NCI-H69 (cell line): ENCODE measurements around the gene SMIM26.
A peak's percentile ranks its signal among the peaks of the same experiment; 100 is the strongest.

ENCODE experiments used
- DNase-seq: peaks from one replicate; lab custom pipeline; 2025; lab: John Stamatoyannopoulos, UW

Gene SMIM26

DNA sequence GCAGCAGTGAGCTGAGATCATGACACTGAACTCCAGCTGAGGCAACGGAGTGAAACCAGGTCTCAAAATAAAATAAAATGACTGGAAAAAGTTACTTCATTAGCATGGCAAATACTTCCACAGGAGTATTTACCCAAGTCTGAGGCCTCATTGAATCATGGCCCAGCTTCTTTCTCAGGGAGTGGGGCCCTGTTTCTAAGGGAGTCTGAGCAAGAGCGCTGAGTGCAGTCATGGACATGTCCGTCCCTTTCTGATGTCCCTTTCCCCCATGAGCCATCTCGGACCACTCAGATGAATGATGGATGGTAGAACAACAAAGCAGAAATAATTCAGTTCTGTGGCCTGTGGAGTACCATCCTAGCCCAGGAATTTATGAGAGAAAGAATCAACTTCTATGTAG lies 12.8 kb downstream of the SMIM26 start:
- DNase-seq = no peak

DNA sequence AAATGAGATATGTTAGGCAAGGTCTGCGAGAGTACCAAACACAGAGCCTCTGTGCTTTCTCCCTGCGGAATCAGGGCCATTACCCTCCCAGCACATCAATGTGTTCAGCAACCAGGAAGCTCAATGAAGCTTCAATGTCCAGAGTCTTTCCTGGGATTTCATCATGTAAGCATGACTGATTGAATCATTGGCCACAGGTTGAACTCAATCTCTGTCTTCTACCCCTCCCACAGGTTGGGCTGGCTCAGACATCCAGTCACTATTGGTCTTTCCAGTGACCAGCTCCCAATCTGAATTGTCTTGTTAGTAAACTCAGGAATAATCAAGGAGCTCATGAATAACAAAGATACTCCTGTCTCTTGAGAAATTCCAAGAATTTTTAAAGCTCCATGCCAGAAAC lies 17.9 kb downstream of the SMIM26 start:
- peak; percentile 57 for DNase-seq

DNA sequence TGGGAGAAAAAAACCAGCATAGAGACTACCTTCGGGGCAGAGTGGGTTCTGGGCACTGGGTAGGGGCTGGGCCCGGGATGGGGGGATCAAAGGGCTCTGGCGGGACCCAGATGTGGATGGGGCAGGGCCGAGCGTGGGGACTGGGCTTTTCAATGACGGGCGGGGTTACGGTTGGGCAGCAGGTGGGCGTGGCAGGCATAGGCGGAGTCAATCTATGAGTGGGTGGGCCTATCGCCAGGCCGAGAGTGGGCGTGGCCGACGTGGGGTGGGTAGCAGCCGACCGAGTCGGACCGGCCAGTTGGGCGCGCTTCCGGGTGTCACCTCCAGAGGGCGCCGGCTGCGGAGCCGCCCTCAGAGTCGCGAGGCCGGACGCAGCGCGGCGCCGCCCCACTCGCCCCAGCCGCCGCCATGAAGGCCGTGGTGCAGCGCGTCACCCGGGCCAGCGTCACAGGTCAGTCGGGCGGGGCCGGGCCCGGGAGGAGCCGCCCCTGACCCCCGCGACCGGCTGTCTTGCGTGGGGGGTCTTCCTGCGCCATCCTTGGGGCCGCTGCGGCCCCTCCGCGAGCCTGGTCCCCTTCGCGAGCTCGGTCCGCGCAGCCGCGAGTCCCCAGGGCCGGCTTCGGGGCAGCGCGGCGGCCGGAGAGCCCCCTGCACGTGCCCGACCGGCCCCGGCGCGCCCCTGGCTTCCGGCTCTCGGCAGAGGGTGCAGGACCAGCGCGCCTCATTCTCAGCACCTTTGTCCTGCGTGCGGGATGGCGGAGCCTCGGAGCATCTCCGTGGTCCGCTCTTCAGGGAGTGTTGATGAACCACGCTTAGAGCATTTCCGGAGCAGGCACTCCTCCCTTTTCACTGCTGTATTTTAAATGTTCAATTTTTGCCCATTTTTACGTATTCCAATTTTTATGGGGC lies 20.7 kb downstream of the SMIM26 start, which contains the start of gene DTD1:
DTD1 (plus strand) TSS at position 390 of the 909 bp plus-strand sequence; CDS start at position 409, 19 bp downstream.
- peak; percentile 95 for DNase-seq

DNA sequence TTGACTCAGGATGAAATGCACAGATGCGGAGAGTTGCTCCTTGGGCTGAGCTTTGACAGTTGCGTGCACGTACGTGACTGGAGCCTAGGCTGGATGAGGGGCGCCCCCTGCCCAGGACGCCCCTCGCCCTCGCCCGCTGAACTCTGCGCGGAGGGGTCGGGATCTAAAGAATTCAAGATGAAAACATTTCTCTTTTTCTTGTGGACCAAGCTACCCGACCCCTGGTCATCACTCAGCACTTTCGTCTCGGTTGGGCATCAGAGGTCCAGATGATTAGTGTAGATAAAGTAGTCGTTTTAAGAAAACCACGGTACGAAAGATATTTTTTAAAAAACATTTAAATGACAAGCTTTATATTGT lies 21.3 kb downstream of the SMIM26 start:
- no peak for DNase-seq

DNA sequence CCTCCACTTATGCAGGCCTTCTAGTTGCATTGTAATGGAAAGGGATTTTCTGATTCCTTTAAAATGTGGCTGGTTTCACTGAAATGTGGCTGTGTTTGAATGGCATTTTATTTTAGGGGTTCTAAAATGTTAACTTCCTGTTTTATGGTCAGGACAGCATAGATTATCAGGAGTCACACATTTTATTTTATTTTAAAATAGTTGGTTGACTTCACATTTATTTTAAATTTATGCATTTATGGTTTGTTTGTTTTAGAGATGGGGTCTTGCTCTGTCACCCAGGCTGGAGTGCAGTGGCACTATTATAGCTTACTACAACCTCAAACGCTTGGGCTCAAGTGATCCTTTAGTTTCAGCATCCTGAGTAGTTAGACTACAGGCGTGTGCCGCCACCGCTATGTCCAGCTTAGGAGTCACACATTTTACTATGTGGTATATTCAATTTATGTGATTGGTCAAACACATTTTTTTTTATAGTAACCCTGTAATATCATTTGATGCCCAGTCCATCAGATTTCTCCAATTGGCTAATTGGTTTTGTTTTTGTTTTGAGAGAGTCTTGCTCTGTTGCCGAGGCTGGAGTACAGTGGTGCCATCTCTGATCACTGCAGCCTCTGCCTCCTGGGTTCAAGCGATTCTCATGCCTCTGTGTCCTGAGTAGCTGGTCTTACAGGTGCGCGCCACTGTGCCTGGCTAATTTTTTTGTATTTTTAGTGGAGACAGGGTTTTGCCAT lies 22.9 kb downstream of the SMIM26 start:
- DNase-seq = no peak

DNA sequence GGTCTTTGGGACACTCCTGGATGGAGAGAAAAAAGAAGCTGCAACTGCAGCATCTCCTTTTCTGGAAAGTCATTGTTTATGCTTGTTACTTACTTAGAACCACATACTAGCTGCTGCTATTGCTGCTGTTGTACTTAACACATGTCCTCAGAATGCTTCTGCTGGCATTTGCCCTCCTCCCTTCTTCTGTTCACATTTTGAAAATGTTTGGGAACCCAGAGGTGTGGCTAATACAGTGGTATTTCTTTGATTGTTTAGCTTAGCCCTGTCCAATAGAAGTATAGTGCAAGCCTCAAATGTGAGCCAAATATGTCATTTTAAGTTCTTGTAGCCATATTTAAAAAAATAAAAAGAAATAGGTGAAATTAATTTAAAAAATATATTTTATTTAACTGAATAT lies 29.0 kb downstream of the SMIM26 start:
- DNase-seq = no peak

DNA sequence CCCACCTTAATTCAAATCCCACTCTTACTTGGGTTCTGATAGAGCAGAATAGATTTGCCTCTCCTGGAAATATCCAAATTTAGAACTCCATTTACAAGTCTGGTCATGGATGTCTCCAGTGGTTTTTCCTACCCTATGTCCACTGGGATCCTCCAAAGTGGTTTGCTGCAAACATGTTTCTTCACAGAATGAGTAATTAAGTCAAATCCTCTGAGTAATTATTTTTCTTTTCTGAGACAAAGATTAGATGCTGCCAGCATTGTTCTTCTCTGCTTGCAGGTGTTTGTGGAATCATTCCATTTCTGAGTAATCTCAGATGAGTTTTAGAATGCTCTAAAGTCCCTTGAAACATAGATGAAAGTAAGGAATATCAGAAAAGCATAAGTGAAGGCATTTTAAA lies 42.5 kb downstream of the SMIM26 start:
- DNase-seq = no peak

DNA sequence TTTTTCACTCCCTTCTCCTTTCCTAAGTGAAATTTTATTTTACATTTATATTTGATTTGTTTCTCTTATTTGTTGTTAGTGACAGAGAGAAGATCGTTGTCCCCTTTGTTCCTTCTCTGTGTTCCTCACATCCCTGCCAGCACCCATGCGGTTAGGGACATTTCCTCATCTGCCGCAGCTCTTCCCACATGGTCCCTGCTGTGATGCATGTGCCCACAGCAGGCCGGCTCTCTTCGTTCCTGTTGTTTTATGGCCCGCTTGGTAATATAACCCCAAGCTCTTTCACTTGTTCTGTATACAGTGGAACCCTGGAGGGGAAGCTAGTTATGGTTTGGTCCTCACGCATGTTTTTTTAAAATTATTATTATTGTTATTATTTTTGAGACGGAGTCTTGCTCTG lies 44.3 kb downstream of the SMIM26 start:
- peak; percentile 64 for DNase-seq

DNA sequence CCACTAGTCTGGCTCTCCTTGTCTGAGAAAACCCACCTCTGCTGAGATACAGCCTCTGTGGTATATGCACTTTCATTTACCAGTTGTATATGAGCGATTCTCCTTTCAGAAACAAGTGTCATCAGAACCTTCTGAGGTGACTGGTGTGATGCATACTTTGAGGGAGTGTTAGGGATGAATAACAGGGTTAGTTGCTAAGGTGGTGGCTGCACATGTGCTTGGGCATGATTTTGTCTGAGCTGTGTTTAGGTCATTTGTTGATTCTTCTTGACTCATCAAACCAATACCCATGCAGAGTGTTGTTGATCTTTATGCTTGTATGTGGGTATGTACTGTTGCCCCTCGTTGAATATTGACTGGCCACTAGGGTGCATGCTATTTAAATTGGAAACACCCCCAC lies 46.3 kb downstream of the SMIM26 start:
- no peak for DNase-seq

DNA sequence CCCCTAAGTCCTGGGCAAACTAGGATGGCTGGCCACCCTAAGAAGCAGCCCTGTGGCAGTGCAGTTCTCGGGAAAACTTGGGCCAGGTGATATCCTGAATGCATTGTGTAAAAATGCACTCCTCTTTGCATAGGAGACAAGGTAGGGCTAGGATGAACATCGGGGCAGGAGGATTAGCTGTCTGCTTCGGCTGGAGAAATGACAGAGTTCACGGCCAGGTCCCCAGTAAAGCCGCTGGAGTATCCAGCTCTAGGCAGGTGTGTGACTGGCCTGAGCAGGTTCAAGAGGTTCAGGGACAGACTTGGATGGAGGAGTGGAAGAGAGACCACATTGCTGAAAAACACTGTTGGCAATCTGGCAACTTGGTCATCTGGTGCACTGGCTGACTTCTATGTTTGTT lies 47.0 kb downstream of the SMIM26 start:
- no peak for DNase-seq

DNA sequence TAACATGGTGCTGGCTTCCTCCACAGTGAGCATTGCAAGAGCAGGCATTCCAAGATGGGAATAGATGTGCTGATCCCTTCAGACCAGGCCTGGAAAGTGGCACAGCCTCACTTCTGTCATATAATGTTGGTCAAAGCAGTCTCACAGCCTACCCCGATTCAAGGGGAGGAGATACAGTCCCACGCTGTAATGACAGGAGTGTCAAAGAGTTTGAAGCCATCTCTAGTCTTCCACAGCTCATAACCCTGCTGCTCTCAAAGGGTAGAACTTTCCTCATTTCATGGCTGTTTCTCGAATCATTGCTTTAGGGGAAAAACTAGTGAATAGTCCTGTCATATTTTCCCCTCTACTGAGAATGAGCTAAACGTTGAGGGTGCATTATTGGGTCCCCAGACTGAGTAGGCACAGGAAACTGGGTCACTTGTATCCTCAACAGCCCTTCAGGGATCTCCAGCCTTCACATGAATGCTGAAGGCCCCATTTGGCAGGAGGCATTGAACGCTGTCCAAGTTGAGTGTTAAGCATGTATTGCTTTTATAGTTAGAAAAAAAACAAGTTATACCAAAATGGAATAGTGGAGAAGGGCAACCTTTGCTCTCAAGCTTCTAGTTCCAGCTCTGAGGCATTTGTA lies 47.9 kb downstream of the SMIM26 start:
- no peak for DNase-seq
